Cortex of kidney (tissue), 1 donor: Measurements from ENCODE around the gene DNAJC5.

ENCODE experiments used
- DNase-seq: peaks from one replicate; lab custom pipeline; 2025; lab: John Stamatoyannopoulos, UW

Gene DNAJC5

DNA sequence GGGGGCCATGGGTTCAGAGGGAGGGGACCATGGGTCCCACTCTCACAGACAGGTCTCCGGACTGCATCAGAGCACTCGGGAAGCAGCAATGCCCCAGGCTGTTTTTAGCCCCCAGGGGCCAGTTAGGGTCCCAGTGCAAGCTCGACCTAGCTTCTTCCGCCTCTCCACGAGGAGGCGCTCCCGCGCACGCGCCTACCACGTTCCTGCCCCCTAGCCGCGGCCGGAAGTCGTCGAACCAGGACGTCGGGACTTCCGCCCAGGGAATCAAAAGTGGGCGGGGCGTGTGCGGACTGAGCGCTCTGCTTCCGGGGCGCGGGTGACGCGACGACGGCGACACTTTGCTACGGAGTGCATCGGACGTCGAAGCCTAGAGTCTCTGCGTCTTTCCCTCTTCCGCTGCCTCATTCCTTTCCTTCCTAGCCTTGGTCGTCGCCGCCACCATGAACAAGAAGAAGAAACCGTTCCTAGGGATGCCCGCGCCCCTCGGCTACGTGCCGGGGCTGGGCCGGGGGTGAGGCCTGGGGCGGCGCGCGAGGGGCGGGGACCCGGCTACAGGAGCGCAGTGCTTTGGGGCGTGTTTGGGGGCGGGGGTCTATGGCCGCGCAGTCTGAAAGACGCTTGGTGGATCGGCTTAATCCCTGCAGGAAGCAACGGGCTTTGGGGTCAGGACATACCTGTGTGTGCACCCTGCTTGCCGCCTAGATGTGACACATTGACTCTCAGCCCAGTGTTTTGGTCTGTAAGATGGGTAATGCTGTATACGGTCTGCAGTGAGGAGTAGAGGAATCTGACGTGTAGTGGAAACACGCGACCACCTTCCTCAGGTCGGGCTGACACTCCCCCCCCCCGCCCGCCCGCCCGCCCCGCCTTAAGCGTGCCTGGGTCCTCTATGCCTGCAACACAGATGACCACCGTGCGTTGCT is 86.1 kb downstream of the DNAJC5 start, which contains the start of gene PRPF6:
Gene PRPF6 (plus strand): TSS at position 327 of the 923 bp plus-strand sequence. CDS start 114 bp downstream, at position 441.
- DNase-seq, result no peak

DNA sequence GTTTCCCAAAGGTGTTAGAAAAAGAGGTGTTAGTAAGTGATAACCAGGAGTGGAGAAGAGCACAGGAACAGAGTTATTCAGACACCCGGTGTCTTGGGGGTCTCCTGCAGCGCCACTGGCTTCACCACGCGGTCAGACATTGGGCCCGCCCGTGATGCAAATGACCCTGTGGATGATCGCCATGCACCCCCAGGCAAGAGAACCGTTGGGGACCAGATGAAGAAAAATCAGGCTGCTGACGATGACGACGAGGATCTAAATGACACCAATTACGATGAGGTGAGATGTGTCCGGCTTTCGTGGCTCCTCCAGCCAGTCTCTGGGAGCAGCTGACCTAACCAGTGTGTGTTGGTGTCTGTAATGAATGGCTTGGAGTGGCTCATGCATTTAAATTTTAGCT is 88.0 kb downstream of the DNAJC5 start:
- no peak for DNase-seq
